ENCODE data around the gene CCDC184. TPM values are rescaled to one million over a fixed set of nuclear protein-coding genes. Genes with fewer than 3 reads are reported as not detected.

Gene CCDC184
- polyA plus RNA-seq, 1 of the 3 experiments (the other 2 are of a cell fraction) = 5.8 TPM

- no peaks in the 10 kb centered on the region for H3K79me2 ChIP-seq (ENCODE audit: insufficient read depth)
- H3K4me3 ChIP-seq (ENCODE audit: low read depth in 2 of 2, low read length in 1 of 2) = no peak overlapping the region
- no peaks in the 10 kb centered on the region for H3K36me3 ChIP-seq (replicated peaks in 1 of 2; ENCODE audit: control insufficient read depth in 1 of 2, insufficient read depth in 2 of 2, low read length in 1 of 2)
- no peak overlapping the region for H3K27ac ChIP-seq (ENCODE audit: low read depth in 2 of 2, low read length in 1 of 2)
- H3K9me3 ChIP-seq = no peaks in the 10 kb centered on the region
- POLR2A ChIA-PET = interaction anchor here (0.9 kb wide), 1 partner anchor 10 kb away, joined by 3 read pairs; the partner anchor contains the start of gene CCDC184
- H2AFZ ChIP-seq (ENCODE audit: low read depth) = no peak overlapping the region
- no peak for TF ChIP-seq CTCF (IDR thresholded peaks at IDR 0.05)
- TF ChIP-seq GATA2 (CRISPR knock-in tag; IDR thresholded peaks at IDR 0.05) = no peak
- no peak for TF ChIP-seq EP300 (IDR thresholded peaks at IDR 0.05; ENCODE audit: borderline replicate concordance in 1 of 2, low read depth in 1 of 2, low read length in 1 of 2)
- TF ChIP-seq MAX (IDR thresholded peaks at IDR 0.05; ENCODE audit: low read depth) = no peak
- TF ChIP-seq ZBTB33 (IDR thresholded peaks at IDR 0.05; ENCODE audit: borderline replicate concordance, low read depth) = no peak
- TF ChIP-seq REST (IDR thresholded peaks at IDR 0.05; ENCODE audit: low read depth, low read length) = no peak
- H3K4me2 ChIP-seq = no peak overlapping the region
- no peaks in the 10 kb centered on the region for H3K9me2 ChIP-seq
- H3K4me1 ChIP-seq (ENCODE audit: control insufficient read depth in 1 of 2, insufficient read depth in 2 of 2, low read depth in 1 of 2, low read length in 1 of 2) = peaks cover 7 to 16% of the 10 kb centered on the region in 2 experiments
- WGBS (ENCODE audit: low lambda C conversion rate) = 39% methylated on average over 2 of the region's 2 CpGs
- no peak overlapping the region for H3K9ac ChIP-seq
- DNase-seq = no peak
- no peaks in the 10 kb centered on the region for H4K20me1 ChIP-seq (ENCODE audit: insufficient read depth)
- peaks cover 15% of the 10 kb centered on the region for H3F3A ChIP-seq (replicated peaks; ENCODE audit: insufficient read depth)
- H3K27me3 ChIP-seq (ENCODE audit: insufficient read depth) = no peaks in the 10 kb centered on the region
- CTCF ChIA-PET = interaction anchor here (1.0 to 2.1 kb wide), 4 partner anchors 10 to 425 kb away, joined by 3 to 5 read pairs (median 5); partner anchors contain the start of gene CCDC184
Observed at GRCh38 chr12:48193623-48194022, 10.2 kb downstream of the CCDC184 start.

- no peak for DNase-seq
- H4K20me1 ChIP-seq (ENCODE audit: insufficient read depth) = no peaks in the 10 kb centered on the region
- H3K4me1 ChIP-seq (ENCODE audit: control insufficient read depth in 1 of 2, insufficient read depth in 2 of 2, low read depth in 1 of 2, low read length in 1 of 2) = peaks cover 7 to 21% of the 10 kb centered on the region in 2 experiments
- no peaks in the 10 kb centered on the region for H3K9me2 ChIP-seq
- CTCF ChIA-PET = interaction anchor here (0.8 to 2.1 kb wide), 5 partner anchors 12 to 245 kb away, joined by 3 to 6 read pairs (median 5); partner anchors contain the start of gene CCDC184
- H3K27me3 ChIP-seq (ENCODE audit: insufficient read depth) = no peaks in the 10 kb centered on the region
- no peaks in the 10 kb centered on the region for H3K9me3 ChIP-seq
- peak overlapping the region in 1 of 2 experiments; percentile 40; a peak in 1 of 4 replicates for H3K4me3 ChIP-seq (ENCODE audit: low read depth in 2 of 2, low read length in 1 of 2)
- no peaks in the 10 kb centered on the region for H3K79me2 ChIP-seq (ENCODE audit: insufficient read depth)
- WGBS (ENCODE audit: low lambda C conversion rate) = 3% methylated on average over 1 of the region's 1 CpG
- peak overlapping the region; percentile 29 for H2AFZ ChIP-seq (ENCODE audit: low read depth)
- peaks cover 19% of the 10 kb centered on the region for H3F3A ChIP-seq (replicated peaks; ENCODE audit: insufficient read depth)
- POLR2A ChIA-PET = interaction anchor here (0.9 kb wide), 1 partner anchor 11 kb away, joined by 3 read pairs; the partner anchor contains the start of gene CCDC184
- H3K4me2 ChIP-seq = peak overlapping the region; percentile 59
- peak overlapping the region; percentile 45 to 72 for H3K27ac ChIP-seq (ENCODE audit: low read depth in 2 of 2, low read length in 1 of 2)
- H3K36me3 ChIP-seq (replicated peaks in 1 of 2; ENCODE audit: control insufficient read depth in 1 of 2, insufficient read depth in 2 of 2, low read length in 1 of 2) = no peaks in the 10 kb centered on the region
- H3K9ac ChIP-seq = peak overlapping the region; percentile 38; the same call in 1 of the 2 replicates
- peak; percentile 41; the same call in 1 of the 2 replicates for TF ChIP-seq FOXM1 (IDR thresholded peaks at IDR 0.05; ENCODE audit: low read depth)
- TF ChIP-seq NFIC (IDR thresholded peaks at IDR 0.05; ENCODE audit: borderline replicate concordance) = peak; percentile 62; the same call in 1 of the 2 replicates
- no peak for TF ChIP-seq TAF1 (IDR thresholded peaks at IDR 0.05; ENCODE audit: borderline replicate concordance, low read depth, low read length)
- no peak for TF ChIP-seq RFX5 (IDR thresholded peaks at IDR 0.05; ENCODE audit: low read length)
- no peak for TF ChIP-seq REST (IDR thresholded peaks at IDR 0.05; ENCODE audit: low read depth, low read length)
- TF ChIP-seq POLR2AphosphoS5 (IDR thresholded peaks at IDR 0.05; ENCODE audit: low read depth, low read length) = peak; percentile 62; the same call in 1 of the 2 replicates
- 0 out of 2 replicates have a peak, but pooled peaks have one; percentile 14 for TF ChIP-seq ELF1 (IDR thresholded peaks at IDR 0.05)
Observed at GRCh38 chr12:48194799-48195201, 11.4 kb downstream of the CCDC184 start.

Data from SK-N-SH (cell line).